Caco-2 (cell line): ENCODE measurements around the gene ITGA7. TPM values are rescaled to one million over a fixed set of nuclear protein-coding genes. Genes with fewer than 3 reads are reported as not detected.

Experiments
- BruUV-seq: library from RNA; stranded (reverse); fragments of 400-500 nt; replicated peaks from 2 replicates; lab custom pipeline; 2021; lab: Mats Ljungman, UMichigan
- CTCF ChIA-PET: fragments of 300-600 bp; sonication (Branson Sonifier 250); formaldehyde crosslinking; loops from one replicate; lab custom pipeline; 2022; ENCODE audit warnings: antibody characterized with exemption; lab: Charles Lee
- POLR2A ChIA-PET: fragments of 300-600 bp; sonication (Branson Sonifier 250); formaldehyde crosslinking; loops from one replicate; lab custom pipeline; 2022; ENCODE audit warnings: antibody characterized with exemption; lab: Charles Lee
- DNase-seq, 2 experiments: peaks; one replicate each; pipeline versions ENCODE4 v3.0.0 to v3.0.0-alpha.2; 2020 to 2022
- H3K27me3 ChIP-seq: replicated peaks from 2 replicates; pipeline ENCODE4 v1.6.0; 2011; ENCODE audit warnings: low read length; ENCODE audit not compliant: control insufficient read depth, insufficient read depth
- H3K36me3 ChIP-seq: 2 replicates; pipeline ENCODE4 v1.5.1; 2011; ENCODE audit warnings: low read length; ENCODE audit not compliant: control insufficient read depth, insufficient read depth
- H3K4me1 ChIP-seq: fragments of 250-450 bp; sonication (Bioruptor Pico); 2 replicates; pipeline ENCODE4 v1.5.1; 2020; ENCODE audit warnings: mild to moderate bottlenecking
- H3K4me3 ChIP-seq: 2 replicates; pipeline ENCODE4 v1.5.1; 2011; ENCODE audit warnings: low read depth, mild to moderate bottlenecking, control low read depth, low read length
- H3K9me3 ChIP-seq: fragments of 250-450 bp; sonication (Bioruptor Pico); 2 replicates; pipeline ENCODE4 v1.5.1; 2020; ENCODE audit warnings: mild to moderate bottlenecking, moderate library complexity
- H3K27ac Mint-ChIP-seq: one replicate; pipeline ENCODE4 v1.8.0; 2022; ENCODE audit warnings: mixed read lengths; ENCODE audit not compliant: unreplicated experiment
- H3K27me3 Mint-ChIP-seq: one replicate; pipeline ENCODE4 v1.8.0; 2022; ENCODE audit warnings: mixed read lengths; ENCODE audit not compliant: insufficient read depth, unreplicated experiment
- H3K36me3 Mint-ChIP-seq: one replicate; pipeline ENCODE4 v1.8.0; 2022; ENCODE audit warnings: mild to moderate bottlenecking, mixed read lengths; ENCODE audit not compliant: insufficient read depth, unreplicated experiment
- H3K4me1 Mint-ChIP-seq: one replicate; pipeline ENCODE4 v1.8.0; 2022; ENCODE audit warnings: low read depth, mixed read lengths; ENCODE audit not compliant: unreplicated experiment
- H3K4me3 Mint-ChIP-seq: one replicate; pipeline ENCODE4 v1.8.0; 2022; ENCODE audit warnings: mild to moderate bottlenecking, moderate library complexity, mixed read lengths; ENCODE audit not compliant: unreplicated experiment
- H3K9me3 Mint-ChIP-seq: one replicate; pipeline ENCODE4 v1.8.0; 2022; ENCODE audit warnings: mixed read lengths; ENCODE audit not compliant: unreplicated experiment
- intact Hi-C: fragments of 100-400 bp; cut with micrococcal nuclease; formaldehyde crosslinking; loops from one replicate; pipeline ENCODE4 v1.10.0; 2022; ENCODE audit not compliant: unreplicated experiment
- total RNA-seq: library from RNA; stranded (reverse); gene quantifications from 2 replicates; pipeline ENCODE4 v1.2.3, GENCODE V29; 2022
- TF ChIP-seq, protein P1 (sequence below), 2 experiments: fragments of 200-600 bp in 1 of 2; IDR thresholded peaks; 1 replicate in 1 of 2; 2 replicates in 1 of 2; pipeline versions ENCODE4 v1.5.1 to v1.8.0; 2011 to 2022; ENCODE audit warnings: antibody characterized with exemption in 1 of 2, control low read depth in 1 of 2, inconsistent platforms in 1 of 2, low read depth in 1 of 2, low read length in 1 of 2, mild to moderate bottlenecking in 1 of 2, moderate library complexity in 1 of 2; ENCODE audit not compliant: insufficient read depth in 1 of 2, severe bottlenecking in 1 of 2, unreplicated experiment in 1 of 2

ITGA7 gene
- total RNA-seq, 1 experiment from 2014 or later: 46.1 TPM

GRCh38 chr12:55688716-55689655 lies 18.7 kb downstream of the ITGA7 start:
- Mint-ChIP-seq H3K4me1 (no peaks in the 10 kb centered on the region), H3K36me3 (no peaks in the 10 kb centered on the region), H3K4me3 (no peak overlapping the region), H3K9me3 (no peaks in the 10 kb centered on the region), H3K27ac (peak overlapping the region; percentile 23), H3K27me3 (no peaks in the 10 kb centered on the region)
- DNase-seq: no peak
- TF ChIP-seq, protein P1, sequence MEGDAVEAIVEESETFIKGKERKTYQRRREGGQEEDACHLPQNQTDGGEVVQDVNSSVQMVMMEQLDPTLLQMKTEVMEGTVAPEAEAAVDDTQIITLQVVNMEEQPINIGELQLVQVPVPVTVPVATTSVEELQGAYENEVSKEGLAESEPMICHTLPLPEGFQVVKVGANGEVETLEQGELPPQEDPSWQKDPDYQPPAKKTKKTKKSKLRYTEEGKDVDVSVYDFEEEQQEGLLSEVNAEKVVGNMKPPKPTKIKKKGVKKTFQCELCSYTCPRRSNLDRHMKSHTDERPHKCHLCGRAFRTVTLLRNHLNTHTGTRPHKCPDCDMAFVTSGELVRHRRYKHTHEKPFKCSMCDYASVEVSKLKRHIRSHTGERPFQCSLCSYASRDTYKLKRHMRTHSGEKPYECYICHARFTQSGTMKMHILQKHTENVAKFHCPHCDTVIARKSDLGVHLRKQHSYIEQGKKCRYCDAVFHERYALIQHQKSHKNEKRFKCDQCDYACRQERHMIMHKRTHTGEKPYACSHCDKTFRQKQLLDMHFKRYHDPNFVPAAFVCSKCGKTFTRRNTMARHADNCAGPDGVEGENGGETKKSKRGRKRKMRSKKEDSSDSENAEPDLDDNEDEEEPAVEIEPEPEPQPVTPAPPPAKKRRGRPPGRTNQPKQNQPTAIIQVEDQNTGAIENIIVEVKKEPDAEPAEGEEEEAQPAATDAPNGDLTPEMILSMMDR (IDR thresholded peaks at IDR 0.05; ENCODE audit: insufficient read depth in 1 of 2, low read depth in 1 of 2, low read length in 1 of 2, severe bottlenecking in 1 of 2, unreplicated experiment in 1 of 2): no peak
- BruUV-seq: no TSS peak
- intact Hi-C loops: no loop called here
- Histone ChIP-seq H3K36me3 (peaks cover 3% of the 10 kb centered on the region), H3K27me3 (no peaks in the 10 kb centered on the region), H3K4me1 (no peaks in the 10 kb centered on the region), H3K9me3 (no peaks in the 10 kb centered on the region), H3K4me3 (no peak overlapping the region)
- ChIA-PET POLR2A (interaction anchor here (0.5 kb wide), 1 partner anchor 1364 kb away, joined by 7 read pairs; the partner anchor contains the start of gene COPZ1), CTCF (interaction anchor here (0.5 kb wide), 1 partner anchor 10 kb away, joined by 3 read pairs; no protein-coding TSS in a partner anchor)

DNA sequence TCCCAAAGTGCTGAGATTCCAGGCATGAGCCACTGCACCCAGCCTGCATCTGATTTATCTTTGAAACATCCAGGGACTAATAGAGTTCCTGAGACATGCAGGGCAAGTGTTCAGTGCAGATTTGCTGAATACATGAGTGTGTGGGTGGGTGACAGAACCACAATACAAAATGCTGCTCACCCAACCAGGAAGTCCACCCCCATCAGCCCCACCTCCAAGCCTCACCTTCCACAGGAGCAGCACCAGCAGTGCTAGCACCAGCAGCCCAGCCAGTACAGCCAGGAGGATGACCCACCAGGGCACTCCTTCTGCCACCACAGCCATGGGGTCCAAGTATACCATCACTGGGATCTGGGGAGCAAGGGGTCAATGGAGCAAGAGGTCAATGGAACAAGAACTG lies 20.0 kb downstream of the ITGA7 start:
- H3K4me3 ChIP-seq: no peak overlapping the region
- TF ChIP-seq, protein P1 (IDR thresholded peaks at IDR 0.05; ENCODE audit: insufficient read depth in 1 of 2, low read depth in 1 of 2, low read length in 1 of 2, severe bottlenecking in 1 of 2, unreplicated experiment in 1 of 2): no peak
- H3K27me3 Mint-ChIP-seq: no peaks in the 10 kb centered on the region
- H3K36me3 ChIP-seq: peaks cover 3% of the 10 kb centered on the region
- BruUV-seq: no TSS peak
- no peak for DNase-seq
- no peaks in the 10 kb centered on the region for H3K9me3 Mint-ChIP-seq
- no peaks in the 10 kb centered on the region for H3K9me3 ChIP-seq
- no peaks in the 10 kb centered on the region for H3K27me3 ChIP-seq
- no peaks in the 10 kb centered on the region for H3K36me3 Mint-ChIP-seq
- ChIA-PET POLR2A (no interaction called here), CTCF (no interaction called here)
- peaks cover 4% of the 10 kb centered on the region for H3K4me1 Mint-ChIP-seq
- no peak overlapping the region for H3K27ac Mint-ChIP-seq
- no peak overlapping the region for H3K4me3 Mint-ChIP-seq
- H3K4me1 ChIP-seq: peaks cover 3% of the 10 kb centered on the region; the same call in 1 of the 2 replicates
- intact Hi-C loops: no loop called here

- Mint-ChIP-seq H3K36me3 (peaks cover 3% of the 10 kb centered on the region), H3K4me1 (peaks cover 8% of the 10 kb centered on the region)
These were observed 21.2 kb downstream of the ITGA7 start for GRCh38 chr12:55686366-55687010.

More at GRCh38 chr12:55686366-55687010, 21.2 kb downstream of the ITGA7 start:
- Histone ChIP-seq H3K4me3 (no peak overlapping the region), H3K4me1 (peaks cover 4% of the 10 kb centered on the region; the same call in 1 of the 2 replicates), H3K36me3 (peaks cover 3% of the 10 kb centered on the region), H3K9me3 (no peaks in the 10 kb centered on the region), H3K27me3 (no peaks in the 10 kb centered on the region)
- no TSS peak for BruUV-seq
- ChIA-PET POLR2A (no interaction called here), CTCF (no interaction called here)
- TF ChIP-seq, protein P1 (IDR thresholded peaks at IDR 0.05; ENCODE audit: insufficient read depth in 1 of 2, low read depth in 1 of 2, low read length in 1 of 2, severe bottlenecking in 1 of 2, unreplicated experiment in 1 of 2): no peak
- no peak for DNase-seq
- no peak overlapping the region for H3K27ac Mint-ChIP-seq
- no peaks in the 10 kb centered on the region for H3K9me3 Mint-ChIP-seq
- intact Hi-C loops: no loop called here
- H3K4me3 Mint-ChIP-seq: no peak overlapping the region
- H3K27me3 Mint-ChIP-seq: no peaks in the 10 kb centered on the region
